Suprapubic skin (tissue), 4 donors: ENCODE measurements around the gene WNT7A. TPM values are rescaled to one million over a fixed set of nuclear protein-coding genes. Genes with fewer than 3 reads are reported as not detected.
A peak's percentile ranks its signal among the peaks of the same experiment; 100 is the strongest.
"Not testable (repeated sequence)": the region's sequence is repeated elsewhere in the genome, so short reads cannot be mapped to it uniquely, and the experiment has no call there.

Experiments
- DNase-seq, 2 donors: peaks; one replicate each; pipeline ENCODE4 v3.0.0-alpha.2; 2019; ENCODE audit warnings: low spot score in 2 of 2
- H3K27ac ChIP-seq: fragments of 200-600 bp; sonication (generic); one replicate; pipeline ENCODE4 v1.5.1; 2019
- H3K27me3 ChIP-seq: fragments of 200-600 bp; sonication (generic); one replicate; pipeline ENCODE4 v1.5.1; 2019
- H3K36me3 ChIP-seq: fragments of 200-600 bp; sonication (generic); one replicate; pipeline ENCODE4 v1.5.1; 2019
- H3K4me1 ChIP-seq: fragments of 200-600 bp; sonication (generic); one replicate; pipeline ENCODE4 v1.5.1; 2019
- H3K4me3 ChIP-seq: fragments of 200-600 bp; sonication (generic); one replicate; pipeline ENCODE4 v1.5.1; 2019; ENCODE audit warnings: mild to moderate bottlenecking
- H3K9me3 ChIP-seq: fragments of 200-600 bp; sonication (generic); one replicate; pipeline ENCODE4 v1.5.1; 2019
- EP300 ChIP-seq: sonication (generic); formaldehyde crosslinking; IDR thresholded peaks from one replicate; pipeline ENCODE4 v1.6.1; 2017; ENCODE audit warnings: antibody characterized with exemption
- POLR2A ChIP-seq, 2 donors: fragments of 450-650 bp; IDR thresholded peaks; one replicate each; pipeline ENCODE4 v1.6.1; 2017; ENCODE audit warnings: antibody characterized with exemption in 2 of 2, mild to moderate bottlenecking in 2 of 2, moderate library complexity in 2 of 2
- POLR2AphosphoS5 ChIP-seq, 3 donors: sonication (generic); formaldehyde crosslinking; IDR thresholded peaks; one replicate each; pipeline ENCODE4 v1.6.1; 2017; ENCODE audit warnings: antibody characterized with exemption in 3 of 3
- WGBS: methylation state at CpG from one replicate; pipeline ENCODE4 v1.1.5; 2018; 5-methylcytosine and 5-hydroxymethylcytosine counted together
- total RNA-seq, 4 donors: library from RNA; depleted of rRNA; stranded (reverse); fragments of >200 nt; gene quantifications; one replicate each; pipeline ENCODE4 v1.1.0, GENCODE V29; 2016
- TF ChIP-seq, protein P1 (sequence below), 2 donors: fragments of 200-600 bp in 1 of 2; fragments of 450-650 bp in 1 of 2; sonication (generic) in 1 of 2; IDR thresholded peaks; one replicate each; pipeline ENCODE4 v1.5.1; 2016 to 2019; ENCODE audit warnings: antibody characterized with exemption in 2 of 2, mild to moderate bottlenecking in 1 of 2, moderate library complexity in 1 of 2

WNT7A gene
- total RNA-seq: 1 to 10 TPM; 1.1 to 3.9 (median 1.8) TPM

DNA sequence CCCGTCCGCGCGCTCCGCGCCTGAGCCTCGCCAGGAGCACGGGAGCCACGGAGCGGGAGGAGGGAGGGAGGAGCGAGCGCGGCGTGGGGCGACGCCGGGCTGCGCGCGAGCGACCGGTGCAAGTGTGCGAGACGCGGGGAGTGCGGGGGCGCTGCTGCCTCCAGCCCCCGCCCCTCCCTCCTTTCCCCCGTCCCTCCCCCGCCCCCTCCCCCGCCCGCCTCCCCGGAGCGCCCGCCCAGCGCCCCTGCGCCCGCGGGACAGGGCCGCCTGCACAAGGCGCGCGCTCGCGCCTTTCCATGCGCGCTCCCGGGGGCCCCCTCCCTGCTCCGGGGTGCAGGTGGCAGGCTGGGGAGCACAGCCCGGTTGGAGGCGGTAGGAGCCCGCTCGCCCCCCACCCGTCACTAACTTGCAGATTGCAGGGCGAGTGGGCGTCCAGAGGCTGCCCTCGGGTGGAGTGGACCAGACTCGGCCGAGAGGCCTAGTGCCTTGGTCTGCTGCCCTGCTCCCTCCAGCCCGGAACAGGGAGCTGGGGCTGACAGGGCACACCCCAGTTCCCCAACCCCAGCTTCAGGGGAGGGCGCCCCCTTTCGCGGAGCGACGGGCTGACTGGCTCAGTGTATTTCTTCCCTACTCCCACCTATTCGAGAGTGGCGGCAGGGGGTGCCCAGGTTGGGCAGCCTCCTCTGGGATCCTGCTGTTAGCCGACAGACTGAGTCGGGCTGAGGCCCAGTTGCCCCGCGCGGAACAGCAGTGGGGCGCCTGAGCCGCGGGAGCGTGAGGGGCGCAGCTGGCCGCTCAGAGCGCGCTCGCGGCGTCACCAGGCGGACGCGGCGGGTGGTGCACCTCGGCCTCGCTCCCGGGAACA lies at the start of gene WNT7A:
TSS of gene WNT7A (minus strand) at position 126 of the 865 bp plus-strand sequence. CDS start 255 bp downstream, outside the sequence.
- Histone ChIP-seq H3K9me3 (no peaks in the 10 kb centered on the region), H3K27ac (no peak within 1 kb of the TSS), H3K36me3 (no peaks in the 10 kb centered on the region), H3K4me1 (peaks cover 29% of the 10 kb centered on the region), H3K27me3 (peaks cover 76% of the 10 kb centered on the region), H3K4me3 (peak within 1 kb of the TSS; percentile 54)
- peak; percentile 56 to 71 for DNase-seq
- TF ChIP-seq POLR2A (IDR thresholded peaks at IDR 0.05) (no peak), EP300 (no peak), POLR2AphosphoS5 (IDR thresholded peaks at IDR 0.05) (no peak)
- TF ChIP-seq, protein P1, sequence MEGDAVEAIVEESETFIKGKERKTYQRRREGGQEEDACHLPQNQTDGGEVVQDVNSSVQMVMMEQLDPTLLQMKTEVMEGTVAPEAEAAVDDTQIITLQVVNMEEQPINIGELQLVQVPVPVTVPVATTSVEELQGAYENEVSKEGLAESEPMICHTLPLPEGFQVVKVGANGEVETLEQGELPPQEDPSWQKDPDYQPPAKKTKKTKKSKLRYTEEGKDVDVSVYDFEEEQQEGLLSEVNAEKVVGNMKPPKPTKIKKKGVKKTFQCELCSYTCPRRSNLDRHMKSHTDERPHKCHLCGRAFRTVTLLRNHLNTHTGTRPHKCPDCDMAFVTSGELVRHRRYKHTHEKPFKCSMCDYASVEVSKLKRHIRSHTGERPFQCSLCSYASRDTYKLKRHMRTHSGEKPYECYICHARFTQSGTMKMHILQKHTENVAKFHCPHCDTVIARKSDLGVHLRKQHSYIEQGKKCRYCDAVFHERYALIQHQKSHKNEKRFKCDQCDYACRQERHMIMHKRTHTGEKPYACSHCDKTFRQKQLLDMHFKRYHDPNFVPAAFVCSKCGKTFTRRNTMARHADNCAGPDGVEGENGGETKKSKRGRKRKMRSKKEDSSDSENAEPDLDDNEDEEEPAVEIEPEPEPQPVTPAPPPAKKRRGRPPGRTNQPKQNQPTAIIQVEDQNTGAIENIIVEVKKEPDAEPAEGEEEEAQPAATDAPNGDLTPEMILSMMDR (IDR thresholded peaks at IDR 0.05): peak; percentile 28 to 67
- 0% methylated on average over 21 of the region's 90 CpGs for WGBS

DNA sequence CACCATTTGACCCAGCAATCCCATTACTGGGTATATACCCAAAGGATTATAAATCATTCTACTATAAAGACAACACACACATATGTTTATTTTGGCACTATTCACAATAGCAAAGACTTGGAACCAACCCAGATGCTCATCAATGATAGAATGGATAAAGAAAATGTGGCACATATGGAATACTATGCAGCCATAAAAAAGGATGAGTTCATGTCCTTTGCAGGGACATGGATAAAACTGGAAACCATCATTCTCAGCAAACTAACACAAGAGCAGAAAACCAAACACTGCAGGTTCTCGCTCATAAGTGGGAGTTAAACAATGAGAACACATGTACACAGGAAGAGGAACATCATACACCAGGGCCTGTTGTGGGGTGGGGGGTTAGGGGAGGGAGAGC lies 48.9 kb upstream of the WNT7A start:
- not testable (repeated sequence) for H3K4me3 ChIP-seq, H3K36me3 ChIP-seq, H3K27ac ChIP-seq, DNase-seq, H3K27me3 ChIP-seq, H3K4me1 ChIP-seq
- peaks cover 11% of the 10 kb centered on the region for H3K9me3 ChIP-seq
- WGBS: 92% methylated on average over 1 of the region's 1 CpG

DNA sequence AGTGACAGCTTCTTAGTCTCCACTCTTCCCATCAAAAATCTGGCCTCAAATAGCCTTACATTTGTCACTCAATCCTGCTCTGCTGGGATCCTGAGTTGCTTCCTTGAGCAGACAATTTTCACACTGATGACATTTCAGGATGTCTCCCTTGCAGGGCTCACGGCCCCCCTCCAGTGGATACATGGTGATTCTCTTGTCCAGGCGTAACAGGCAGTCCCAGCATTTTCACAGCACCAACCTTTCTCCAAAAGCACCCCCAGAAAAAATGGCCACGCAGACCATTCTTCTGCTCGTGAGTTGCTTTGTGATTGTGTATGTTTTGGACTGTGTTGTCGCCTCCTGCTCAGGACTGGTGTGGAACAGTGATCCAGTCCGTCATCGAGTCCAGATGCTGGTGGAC lies 47.4 kb upstream of the WNT7A start:
- DNase-seq: no peak
- H3K4me1 ChIP-seq: no peaks in the 10 kb centered on the region
- H3K4me3 ChIP-seq: no peak overlapping the region
- H3K9me3 ChIP-seq: peaks cover 15% of the 10 kb centered on the region
- 87% methylated on average over 7 of the region's 7 CpGs for WGBS
- H3K27me3 ChIP-seq: peaks cover under 1% of the 10 kb centered on the region
- H3K27ac ChIP-seq: no peak overlapping the region
- no peaks in the 10 kb centered on the region for H3K36me3 ChIP-seq
- no peak for TF ChIP-seq POLR2A (IDR thresholded peaks at IDR 0.05)
- no peak for TF ChIP-seq EP300
- TF ChIP-seq POLR2AphosphoS5 (IDR thresholded peaks at IDR 0.05): no peak
- TF ChIP-seq, protein P1 (IDR thresholded peaks at IDR 0.05): no peak

DNA sequence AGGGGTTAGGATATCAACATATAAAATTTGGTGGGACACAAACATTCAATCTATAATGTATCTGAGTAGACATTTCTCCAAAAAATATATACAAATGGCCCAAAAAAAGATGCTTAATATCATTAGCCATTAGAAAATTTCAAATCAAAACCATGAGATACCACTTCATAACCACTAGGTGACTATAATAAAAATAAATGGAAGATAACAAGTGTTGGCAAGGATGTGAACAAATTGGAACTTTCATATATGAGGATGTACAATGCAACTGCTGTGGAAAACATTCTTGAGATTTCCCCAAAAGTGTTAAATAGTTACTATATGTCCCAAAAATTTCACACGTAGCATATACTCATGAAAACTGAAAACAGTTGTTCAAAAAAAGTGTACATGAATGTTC lies 36.5 kb upstream of the WNT7A start:
- WGBS: 81% methylated on average over 1 of the region's 1 CpG
- no peak for DNase-seq
- no peaks in the 10 kb centered on the region for H3K27me3 ChIP-seq
- peaks cover 21% of the 10 kb centered on the region for H3K9me3 ChIP-seq
- H3K4me3 ChIP-seq: no peak overlapping the region
- TF ChIP-seq EP300 (no peak), POLR2AphosphoS5 (IDR thresholded peaks at IDR 0.05) (no peak), POLR2A (IDR thresholded peaks at IDR 0.05) (no peak)
- TF ChIP-seq, protein P1 (IDR thresholded peaks at IDR 0.05): no peak
- H3K27ac ChIP-seq: no peak overlapping the region
- H3K36me3 ChIP-seq: no peaks in the 10 kb centered on the region
- no peaks in the 10 kb centered on the region for H3K4me1 ChIP-seq

DNA sequence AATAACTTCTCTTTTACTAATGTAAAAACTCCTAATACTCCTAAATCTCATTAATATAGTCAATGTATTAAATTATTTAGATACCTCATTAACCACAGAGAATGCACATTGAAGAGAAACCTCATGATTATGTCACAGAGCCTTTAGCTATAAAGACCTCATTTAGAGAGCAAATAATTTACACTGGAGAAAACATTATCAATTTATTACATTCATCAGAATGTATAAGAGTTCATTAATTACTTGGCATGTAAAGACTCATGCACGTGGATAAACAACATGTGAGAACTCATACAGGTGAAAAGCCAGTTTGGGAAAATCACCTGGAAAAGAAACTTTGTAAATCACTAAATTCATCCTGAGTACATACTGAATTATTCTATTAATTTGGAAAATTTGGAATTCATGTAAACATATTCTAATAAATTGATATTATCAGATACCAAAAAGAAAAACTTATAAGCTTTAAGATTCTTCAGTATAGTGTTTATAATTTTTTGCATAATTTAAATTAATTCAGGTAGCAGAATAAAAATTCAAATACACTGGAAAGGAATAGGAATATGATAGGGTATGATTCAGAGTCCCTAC lies 22.9 kb upstream of the WNT7A start:
- H3K27ac ChIP-seq: no peak overlapping the region
- no peak overlapping the region for H3K4me3 ChIP-seq
- no peaks in the 10 kb centered on the region for H3K27me3 ChIP-seq
- H3K4me1 ChIP-seq: no peaks in the 10 kb centered on the region
- WGBS: 47% methylated on average over 1 of the region's 1 CpG
- peaks cover 43% of the 10 kb centered on the region for H3K9me3 ChIP-seq
- DNase-seq: no peak
- TF ChIP-seq POLR2A (IDR thresholded peaks at IDR 0.05) (no peak), POLR2AphosphoS5 (IDR thresholded peaks at IDR 0.05) (no peak), EP300 (no peak)
- TF ChIP-seq, protein P1 (IDR thresholded peaks at IDR 0.05): no peak
- no peaks in the 10 kb centered on the region for H3K36me3 ChIP-seq
